ENCODE results near the gene DTD1. TPM values are rescaled to one million over a fixed set of nuclear protein-coding genes. Genes with fewer than 3 reads are reported as not detected.

The DTD1 gene
- polyA plus RNA-seq, 1 of the 3 experiments (the other 2 are of a cell fraction) = 81.1 TPM

- DNase-seq = no peak
- Histone ChIP-seq H3K9me3 (no peaks in the 10 kb centered on the region), H3K4me3 (ENCODE audit: low read depth in 2 of 2, low read length in 1 of 2) (no peak overlapping the region), H3K79me2 (ENCODE audit: insufficient read depth) (no peaks in the 10 kb centered on the region), H3K27me3 (ENCODE audit: insufficient read depth) (no peaks in the 10 kb centered on the region), H2AFZ (ENCODE audit: low read depth) (no peak overlapping the region), H3K36me3 (replicated peaks in 1 of 2; ENCODE audit: control insufficient read depth in 1 of 2, insufficient read depth in 2 of 2, low read length in 1 of 2) (no peaks in the 10 kb centered on the region), H3K9me2 (no peaks in the 10 kb centered on the region), H4K20me1 (ENCODE audit: insufficient read depth) (no peaks in the 10 kb centered on the region), H3K27ac (ENCODE audit: low read depth in 2 of 2, low read length in 1 of 2) (no peak overlapping the region), H3F3A (replicated peaks; ENCODE audit: insufficient read depth) (peaks cover 5% of the 10 kb centered on the region), H3K4me2 (no peak overlapping the region), H3K9ac (no peak overlapping the region), H3K4me1 (ENCODE audit: control insufficient read depth in 1 of 2, insufficient read depth in 2 of 2, low read depth in 1 of 2, low read length in 1 of 2) (peaks cover 0 to 5% of the 10 kb centered on the region in 2 experiments; a peak in 1 of 4 replicates)
- CTCF ChIA-PET = interaction anchor here (1.5 kb wide), 1 partner anchor 22 kb away, joined by 8 read pairs; no protein-coding TSS in a partner anchor
- no peak for TF ChIP-seq FOXJ3 (CRISPR knock-in tag; IDR thresholded peaks at IDR 0.05)
- no peak for TF ChIP-seq MEF2A (IDR thresholded peaks at IDR 0.05; ENCODE audit: borderline replicate concordance, low read depth)
- no peak for TF ChIP-seq IRF3 (IDR thresholded peaks at IDR 0.05; ENCODE audit: low read depth, low read length)
- TF ChIP-seq CTCF (IDR thresholded peaks at IDR 0.05) = no peak
- no peak for TF ChIP-seq SIN3A (IDR thresholded peaks at IDR 0.05; ENCODE audit: borderline replicate concordance, low read depth, low read length)
- no peak for TF ChIP-seq ELF1 (IDR thresholded peaks at IDR 0.05)
- no peak for TF ChIP-seq NRF1 (IDR thresholded peaks at IDR 0.05; ENCODE audit: low read depth, low read length)
- no peak for TF ChIP-seq PBX3 (IDR thresholded peaks at IDR 0.05)
- TF ChIP-seq MAX (IDR thresholded peaks at IDR 0.05; ENCODE audit: low read depth) = no peak
- TF ChIP-seq EZH2phosphoT487 (IDR thresholded peaks at IDR 0.05; ENCODE audit: borderline replicate concordance, low read depth) = no peak
- no peak for TF ChIP-seq GATA2 (CRISPR knock-in tag; IDR thresholded peaks at IDR 0.05)
- TF ChIP-seq SMC3 (IDR thresholded peaks at IDR 0.05; ENCODE audit: low read depth, low read length) = no peak
- no peak for TF ChIP-seq FOSL2 (IDR thresholded peaks at IDR 0.05; ENCODE audit: borderline replicate concordance, low read depth)
- WGBS (ENCODE audit: low lambda C conversion rate) = 80% methylated on average over 1 of the region's 1 CpG
- POLR2A ChIA-PET = no interaction called here
These were observed 66.6 kb downstream of the DTD1 start for GRCh38 chr20:18654448-18654773.

GRCh38 chr20:18657575-18657974, 69.7 kb downstream of the DTD1 start:
- POLR2A ChIA-PET = no interaction called here
- Histone ChIP-seq H3K27ac (ENCODE audit: low read depth in 2 of 2, low read length in 1 of 2) (peak overlapping the region in 1 of 2 experiments; percentile 43; a peak in 2 of 4 replicates), H3K4me1 (ENCODE audit: control insufficient read depth in 1 of 2, insufficient read depth in 2 of 2, low read depth in 1 of 2, low read length in 1 of 2) (no peaks in the 10 kb centered on the region; a peak in 1 of 4 replicates)

More at GRCh38 chr20:18657575-18657974, 69.7 kb downstream of the DTD1 start:
- H3K4me3 ChIP-seq (ENCODE audit: low read depth in 2 of 2, low read length in 1 of 2) = no peak overlapping the region
- WGBS (ENCODE audit: low lambda C conversion rate) = 93% methylated on average over 4 of the region's 4 CpGs
- H3F3A ChIP-seq (replicated peaks; ENCODE audit: insufficient read depth) = peaks cover 5% of the 10 kb centered on the region
- no peaks in the 10 kb centered on the region for H4K20me1 ChIP-seq (ENCODE audit: insufficient read depth)
- CTCF ChIA-PET = no interaction called here
- H2AFZ ChIP-seq (ENCODE audit: low read depth) = no peak overlapping the region
- H3K27me3 ChIP-seq (ENCODE audit: insufficient read depth) = no peaks in the 10 kb centered on the region
- no peaks in the 10 kb centered on the region for H3K9me2 ChIP-seq
- no peaks in the 10 kb centered on the region for H3K9me3 ChIP-seq
- no peaks in the 10 kb centered on the region for H3K79me2 ChIP-seq (ENCODE audit: insufficient read depth)
- no peaks in the 10 kb centered on the region for H3K36me3 ChIP-seq (replicated peaks in 1 of 2; ENCODE audit: control insufficient read depth in 1 of 2, insufficient read depth in 2 of 2, low read length in 1 of 2)
- TF ChIP-seq POLR2AphosphoS5 (IDR thresholded peaks at IDR 0.05; ENCODE audit: low read depth, low read length) (no peak), CTCF (IDR thresholded peaks at IDR 0.05) (no peak), YY1 (IDR thresholded peaks at IDR 0.05; ENCODE audit: low read depth) (no peak), RFX5 (IDR thresholded peaks at IDR 0.05; ENCODE audit: low read length) (no peak), GABPA (IDR thresholded peaks at IDR 0.05; ENCODE audit: low read depth) (no peak), JUND (IDR thresholded peaks at IDR 0.05) (no peak), RCOR1 (IDR thresholded peaks at IDR 0.05; ENCODE audit: low read length) (no peak), MEF2A (IDR thresholded peaks at IDR 0.05; ENCODE audit: borderline replicate concordance, low read depth) (no peak), CHD2 (IDR thresholded peaks at IDR 0.05; ENCODE audit: low read length, partially characterized antibody) (no peak), TAF1 (IDR thresholded peaks at IDR 0.05; ENCODE audit: borderline replicate concordance, low read depth, low read length) (no peak), MXI1 (IDR thresholded peaks at IDR 0.05; ENCODE audit: low read depth, low read length) (no peak), TEAD4 (IDR thresholded peaks at IDR 0.05; ENCODE audit: borderline replicate concordance, insufficient read depth) (no peak), FOXJ3 (CRISPR knock-in tag; IDR thresholded peaks at IDR 0.05) (no peak)
- DNase-seq = no peak
- no peak overlapping the region for H3K4me2 ChIP-seq
- H3K9ac ChIP-seq = no peak overlapping the region
